ENCODE results near the gene ACOXL.

DNA sequence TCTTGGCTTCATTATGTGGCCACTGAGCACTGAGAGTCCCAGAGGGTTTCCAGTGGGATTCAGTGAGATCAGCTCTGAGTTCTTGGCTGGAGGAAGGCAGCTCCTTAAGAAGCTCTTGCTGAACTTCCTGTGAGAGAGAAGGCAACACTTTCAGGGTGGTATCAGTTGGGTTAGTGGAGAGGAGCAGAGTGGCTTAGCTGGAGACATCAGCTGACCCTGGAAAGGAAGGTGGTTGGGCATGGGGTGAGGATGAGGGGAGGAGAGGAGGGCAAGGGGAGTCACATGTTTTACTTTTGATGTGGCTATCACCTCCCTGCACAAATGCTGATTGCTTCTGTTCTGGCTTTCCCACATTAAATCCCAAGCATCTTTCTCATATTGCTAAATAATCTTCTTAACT, 95.1 kb downstream of the ACOXL start:
- no peak for TF ChIP-seq POLR2AphosphoS5 (IDR thresholded peaks at IDR 0.05; ENCODE audit: low read depth, low read length)
- TF ChIP-seq TAF1 (IDR thresholded peaks at IDR 0.05; ENCODE audit: borderline replicate concordance, low read depth, low read length), result no peak
